ENCODE results near the gene KCNC1. TPM values are rescaled to one million over a fixed set of nuclear protein-coding genes. Genes with fewer than 3 reads are reported as not detected.

Gene KCNC1
- total and polyA plus RNA-seq, 9 of the 15 experiments (the other 6 are each of a cell fraction or from before 2014, with no cell fraction given): 0.05 to 0.08 TPM; not detected in 7

DNA sequence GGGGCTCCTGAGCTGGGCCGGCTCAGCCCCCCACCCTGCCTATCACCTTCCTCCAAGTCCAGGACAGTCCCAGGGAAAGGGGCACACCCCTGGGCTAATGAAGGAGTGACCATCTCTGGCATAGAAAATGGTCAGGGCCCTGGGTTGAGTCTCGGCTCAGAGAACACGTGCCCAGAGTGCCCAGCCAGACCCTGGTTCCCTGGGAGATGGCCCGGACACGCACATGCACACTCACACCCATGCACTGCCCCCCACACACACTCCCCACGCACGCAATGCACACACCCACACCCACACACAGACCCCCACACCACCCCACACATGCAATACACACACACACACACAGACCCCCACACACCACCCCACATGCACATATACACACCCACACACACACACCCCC lies 28.7 kb downstream of the KCNC1 start:
- no peak for DNase-seq (ENCODE audit: extremely low read depth in 1 of 4, low spot score in 3 of 4)
- ATAC-seq: no peak
- intact Hi-C loops (cut with micrococcal nuclease) (loop anchor here (5.0 kb wide), 1 partner anchor 69 kb away; no protein-coding TSS in a partner anchor), in situ Hi-C loops (cut with MboI) (no loop called here)
- no peak overlapping the region for H2AFZ ChIP-seq (ENCODE audit: low read depth, low read length)
- POLR2A ChIA-PET: no interaction called here
- TF ChIP-seq TRIM24 (IDR thresholded peaks at IDR 0.05) (no peak), TFAM (CRISPR knock-in tag; conservative IDR thresholded peaks at IDR 0.05) (no peak), ZNF518B (CRISPR knock-in tag; IDR thresholded peaks at IDR 0.05) (no peak), ARID1B (IDR thresholded peaks at IDR 0.05) (no peak), HEY1 (CRISPR knock-in tag; IDR thresholded peaks at IDR 0.05; ENCODE audit: borderline replicate concordance) (no peak), RFX5 (IDR thresholded peaks at IDR 0.05; ENCODE audit: low read depth, low read length) (no peak), MAX (CRISPR knock-in tag; IDR thresholded peaks at IDR 0.05) (no peak), ELF2 (CRISPR knock-in tag; IDR thresholded peaks at IDR 0.05) (no peak), RHOXF2B (CRISPR knock-in tag; conservative IDR thresholded peaks at IDR 0.05) (no peak), BCL6 (CRISPR knock-in tag; IDR thresholded peaks at IDR 0.05) (no peak), ZNF695 (CRISPR knock-in tag; IDR thresholded peaks at IDR 0.05) (no peak), NCOA6 (IDR thresholded peaks at IDR 0.05) (no peak), SIX5 (IDR thresholded peaks at IDR 0.05; ENCODE audit: borderline replicate concordance in 1 of 2, insufficient read depth in 1 of 2, low read depth in 1 of 2, low read length in 2 of 2) (no peak), SLC30A9 (CRISPR knock-in tag; IDR thresholded peaks at IDR 0.05) (no peak)
- TF ChIP-seq, protein P1, sequence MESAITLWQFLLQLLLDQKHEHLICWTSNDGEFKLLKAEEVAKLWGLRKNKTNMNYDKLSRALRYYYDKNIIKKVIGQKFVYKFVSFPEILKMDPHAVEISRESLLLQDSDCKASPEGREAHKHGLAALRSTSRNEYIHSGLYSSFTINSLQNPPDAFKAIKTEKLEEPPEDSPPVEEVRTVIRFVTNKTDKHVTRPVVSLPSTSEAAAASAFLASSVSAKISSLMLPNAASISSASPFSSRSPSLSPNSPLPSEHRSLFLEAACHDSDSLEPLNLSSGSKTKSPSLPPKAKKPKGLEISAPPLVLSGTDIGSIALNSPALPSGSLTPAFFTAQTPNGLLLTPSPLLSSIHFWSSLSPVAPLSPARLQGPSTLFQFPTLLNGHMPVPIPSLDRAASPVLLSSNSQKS (CRISPR knock-in tag; IDR thresholded peaks at IDR 0.05): no peak
- TF ChIP-seq, protein P2, sequence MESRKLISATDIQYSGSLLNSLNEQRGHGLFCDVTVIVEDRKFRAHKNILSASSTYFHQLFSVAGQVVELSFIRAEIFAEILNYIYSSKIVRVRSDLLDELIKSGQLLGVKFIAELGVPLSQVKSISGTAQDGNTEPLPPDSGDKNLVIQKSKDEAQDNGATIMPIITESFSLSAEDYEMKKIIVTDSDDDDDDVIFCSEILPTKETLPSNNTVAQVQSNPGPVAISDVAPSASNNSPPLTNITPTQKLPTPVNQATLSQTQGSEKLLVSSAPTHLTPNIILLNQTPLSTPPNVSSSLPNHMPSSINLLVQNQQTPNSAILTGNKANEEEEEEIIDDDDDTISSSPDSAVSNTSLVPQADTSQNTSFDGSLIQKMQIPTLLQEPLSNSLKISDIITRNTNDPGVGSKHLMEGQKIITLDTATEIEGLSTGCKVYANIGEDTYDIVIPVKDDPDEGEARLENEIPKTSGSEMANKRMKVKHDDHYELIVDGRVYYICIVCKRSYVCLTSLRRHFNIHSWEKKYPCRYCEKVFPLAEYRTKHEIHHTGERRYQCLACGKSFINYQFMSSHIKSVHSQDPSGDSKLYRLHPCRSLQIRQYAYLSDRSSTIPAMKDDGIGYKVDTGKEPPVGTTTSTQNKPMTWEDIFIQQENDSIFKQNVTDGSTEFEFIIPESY (CRISPR knock-in tag; IDR thresholded peaks at IDR 0.05): no peak
- no peak overlapping the region for H3K4me2 ChIP-seq (ENCODE audit: insufficient read depth, low read length)
- H3K9me1 ChIP-seq (ENCODE audit: control insufficient read depth, insufficient read depth, low read length): no peaks in the 10 kb centered on the region
- CTCF ChIA-PET (ENCODE audit: low intra/inter-chr PET ratio): no interaction called here
- no TSS peak for BruUV-seq (replicated peaks)
- no peak overlapping the region for H3K27ac ChIP-seq (ENCODE audit: extremely low read depth, low read depth, low read length)
- no peak overlapping the region for H3K4me3 ChIP-seq
- H3K27me3 ChIP-seq (ENCODE audit: control insufficient read depth in 2 of 2, insufficient read depth in 2 of 2, low read length in 2 of 2): peaks cover 0 to 20% of the 10 kb centered on the region in 2 experiments; a peak in 3 of 5 replicates
- no peaks in the 10 kb centered on the region for H3K9me3 ChIP-seq (replicated peaks; ENCODE audit: control insufficient read depth, insufficient read depth, low read depth, low read length)
- H3K9ac ChIP-seq (ENCODE audit: insufficient read depth in 1 of 2, low read depth in 2 of 2, low read length in 2 of 2): no peak overlapping the region
- H3K79me2 ChIP-seq (ENCODE audit: control insufficient read depth, insufficient read depth, low read length): no peaks in the 10 kb centered on the region
- no peak for FAIRE-seq
- no peaks in the 10 kb centered on the region for H3K36me3 ChIP-seq (ENCODE audit: control insufficient read depth, insufficient read depth, low read length)
- H3K4me1 ChIP-seq (replicated peaks in 1 of 2; ENCODE audit: control insufficient read depth in 2 of 2, insufficient read depth in 2 of 2, low read length in 2 of 2): peaks cover 0 to 5% of the 10 kb centered on the region in 2 experiments; a peak in 1 of 5 replicates
- peaks cover 12% of the 10 kb centered on the region; the same call in 1 of the 2 replicates for H4K20me1 ChIP-seq (replicated peaks; ENCODE audit: control insufficient read depth, insufficient read depth, low read length)
- 5% methylated on average over 7 of the region's 7 CpGs for WGBS (ENCODE audit: insufficient coverage, low coverage, missing lambda C conversion rate)

Measured in K562 (cell line).